Adrenal gland (tissue), 5 donors: ENCODE results near the gene ZBP1.

Experiments used
- POLR2A ChIP-seq, 2 donors: fragments of 450-650 bp; IDR thresholded peaks; one replicate each; pipeline ENCODE4 v1.6.1; 2017; ENCODE audit warnings: antibody characterized with exemption in 2 of 2, mild to moderate bottlenecking in 2 of 2, moderate library complexity in 1 of 2
- TF ChIP-seq, protein P1 (sequence below), 6 experiments: fragments of 450-650 bp in 4 of 6; fragments of 200-600 bp in 2 of 6; sonication (generic) in 1 of 6; IDR thresholded peaks; 1 replicate in 5 of 6; 2 replicates in 1 of 6; pipeline versions ENCODE4 v1.5.1 to v1.8.0; 2016 to 2021; ENCODE audit warnings: antibody characterized with exemption in 6 of 6, mild to moderate bottlenecking in 2 of 6, moderate library complexity in 1 of 6
- donor health status: DM: no; HTN: no; CAD: no.

DNA sequence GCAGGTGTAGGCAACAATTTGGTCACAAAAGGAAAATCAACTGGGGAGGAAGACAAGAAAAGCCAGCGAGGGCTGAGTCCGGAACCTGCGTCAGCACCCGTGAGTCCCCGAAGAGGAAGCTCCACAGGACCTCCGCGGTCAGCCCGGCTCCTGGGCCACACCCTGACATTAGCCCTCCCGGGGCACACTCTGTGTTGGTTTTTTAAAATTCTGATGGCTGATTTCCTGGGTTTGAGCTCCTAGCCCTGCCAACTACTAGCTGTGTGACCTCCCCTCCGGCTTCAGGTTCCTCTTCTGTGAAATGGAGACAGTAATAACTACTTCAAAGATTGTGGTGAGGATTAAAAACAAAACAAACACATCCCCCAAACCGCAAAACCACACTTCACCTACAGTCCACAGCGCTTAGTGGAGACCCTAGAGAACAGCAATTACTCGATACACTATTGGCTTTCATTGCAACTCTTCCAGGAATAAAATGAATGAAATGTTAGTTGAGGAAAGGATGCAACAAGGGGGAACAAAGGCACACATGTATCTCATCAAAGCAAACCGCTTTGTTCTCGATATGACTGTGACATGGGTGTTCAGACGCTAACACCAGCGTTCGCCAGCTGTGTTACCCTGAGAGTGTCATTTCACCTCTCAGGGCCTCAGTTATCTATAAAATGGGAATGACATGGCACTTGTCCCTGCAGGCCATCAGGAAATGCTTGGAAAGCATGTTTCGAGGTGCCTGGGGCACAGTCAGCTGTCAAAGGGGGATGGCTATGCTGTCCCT lies 985 bp downstream of the ZBP1 start:
- TF ChIP-seq, protein P1, sequence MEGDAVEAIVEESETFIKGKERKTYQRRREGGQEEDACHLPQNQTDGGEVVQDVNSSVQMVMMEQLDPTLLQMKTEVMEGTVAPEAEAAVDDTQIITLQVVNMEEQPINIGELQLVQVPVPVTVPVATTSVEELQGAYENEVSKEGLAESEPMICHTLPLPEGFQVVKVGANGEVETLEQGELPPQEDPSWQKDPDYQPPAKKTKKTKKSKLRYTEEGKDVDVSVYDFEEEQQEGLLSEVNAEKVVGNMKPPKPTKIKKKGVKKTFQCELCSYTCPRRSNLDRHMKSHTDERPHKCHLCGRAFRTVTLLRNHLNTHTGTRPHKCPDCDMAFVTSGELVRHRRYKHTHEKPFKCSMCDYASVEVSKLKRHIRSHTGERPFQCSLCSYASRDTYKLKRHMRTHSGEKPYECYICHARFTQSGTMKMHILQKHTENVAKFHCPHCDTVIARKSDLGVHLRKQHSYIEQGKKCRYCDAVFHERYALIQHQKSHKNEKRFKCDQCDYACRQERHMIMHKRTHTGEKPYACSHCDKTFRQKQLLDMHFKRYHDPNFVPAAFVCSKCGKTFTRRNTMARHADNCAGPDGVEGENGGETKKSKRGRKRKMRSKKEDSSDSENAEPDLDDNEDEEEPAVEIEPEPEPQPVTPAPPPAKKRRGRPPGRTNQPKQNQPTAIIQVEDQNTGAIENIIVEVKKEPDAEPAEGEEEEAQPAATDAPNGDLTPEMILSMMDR (IDR thresholded peaks at IDR 0.05) = no peak
- no peak for TF ChIP-seq POLR2A (IDR thresholded peaks at IDR 0.05)
